HG02981 (cell line): ENCODE measurements around the gene RAB40B.
"Not testable (repeated sequence)": the region's sequence is repeated elsewhere in the genome, so short reads cannot be mapped to it uniquely, and the experiment has no call there.

ENCODE experiments used
- ATAC-seq: cut with Tn5 transposase; IDR thresholded peaks from one replicate; pipeline ENCODE4 v1.9.1; 2021; ENCODE audit warnings: mild to moderate bottlenecking, moderate library complexity; ENCODE audit not compliant: unreplicated experiment

The RAB40B gene

DNA sequence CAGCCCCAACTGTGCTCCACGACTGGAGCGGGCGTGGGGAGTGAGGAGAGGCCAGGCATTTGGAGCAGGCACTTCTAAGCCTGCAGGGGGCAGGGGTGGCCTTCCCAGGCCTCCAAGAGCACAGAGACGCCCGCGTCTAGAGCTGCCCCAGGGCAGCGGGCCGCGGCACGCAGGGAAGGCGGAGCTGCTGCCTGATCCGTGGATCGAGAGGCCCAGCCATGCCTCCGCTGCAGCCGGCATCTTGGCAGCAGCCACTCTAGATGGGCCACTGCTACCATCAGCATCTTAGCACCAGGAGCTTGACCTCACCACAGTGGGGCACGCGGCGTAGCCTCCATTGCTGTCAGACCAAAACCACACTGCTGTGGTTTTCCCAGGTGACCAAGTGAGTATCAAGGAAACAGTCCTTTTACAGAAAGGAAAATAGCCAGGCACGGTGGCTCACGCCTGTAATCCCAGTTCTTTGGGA lies 29.8 kb downstream of the RAB40B start:
- no peak for ATAC-seq

DNA sequence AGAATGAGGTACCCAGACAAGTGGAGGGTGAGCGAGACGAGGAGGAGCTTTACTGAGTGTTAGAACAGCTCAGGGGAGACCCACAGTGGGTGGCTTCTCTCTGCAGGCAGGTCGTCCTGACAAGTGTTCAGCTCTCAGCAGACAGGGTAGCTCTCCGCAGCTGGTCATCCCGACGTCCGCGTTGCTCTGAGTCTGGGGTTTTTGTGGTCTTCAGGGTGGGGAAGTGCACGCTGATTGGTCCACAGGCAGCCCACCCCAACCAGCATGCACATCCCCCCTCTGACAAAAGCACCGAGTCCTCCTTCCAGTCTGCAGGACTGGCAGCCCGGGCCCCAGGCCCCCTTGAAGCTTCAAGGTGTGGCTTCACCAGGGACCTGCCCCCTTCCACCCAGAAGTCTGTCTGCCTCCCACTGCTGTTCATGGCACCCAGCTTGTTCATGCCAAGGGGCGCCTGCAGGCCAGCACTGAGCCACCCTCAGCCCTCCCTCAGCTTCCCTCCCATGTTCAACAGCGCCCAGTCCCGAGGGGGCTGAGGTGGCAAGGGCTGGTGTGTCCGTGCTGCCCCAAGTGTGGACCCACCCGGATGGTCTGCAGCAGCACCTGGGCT lies 30.4 kb downstream of the RAB40B start:
- ATAC-seq = no peak

DNA sequence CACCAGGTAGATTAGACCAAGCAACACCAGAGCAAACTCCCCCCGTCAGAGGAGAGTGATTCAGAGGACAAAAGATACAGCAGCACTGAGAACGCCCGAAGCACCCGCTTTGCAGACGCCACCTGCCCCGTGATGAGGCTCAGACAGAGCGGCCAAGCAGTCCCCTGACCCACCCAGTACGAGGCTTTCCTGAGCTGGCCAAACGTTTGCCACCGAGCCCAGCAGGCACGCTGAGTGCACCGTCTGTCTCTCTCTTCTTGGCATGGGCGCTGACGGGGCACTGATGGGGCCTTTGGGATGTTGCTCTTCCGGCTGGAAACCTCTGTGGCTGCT lies 30.9 kb downstream of the RAB40B start:
- ATAC-seq = no peak

DNA sequence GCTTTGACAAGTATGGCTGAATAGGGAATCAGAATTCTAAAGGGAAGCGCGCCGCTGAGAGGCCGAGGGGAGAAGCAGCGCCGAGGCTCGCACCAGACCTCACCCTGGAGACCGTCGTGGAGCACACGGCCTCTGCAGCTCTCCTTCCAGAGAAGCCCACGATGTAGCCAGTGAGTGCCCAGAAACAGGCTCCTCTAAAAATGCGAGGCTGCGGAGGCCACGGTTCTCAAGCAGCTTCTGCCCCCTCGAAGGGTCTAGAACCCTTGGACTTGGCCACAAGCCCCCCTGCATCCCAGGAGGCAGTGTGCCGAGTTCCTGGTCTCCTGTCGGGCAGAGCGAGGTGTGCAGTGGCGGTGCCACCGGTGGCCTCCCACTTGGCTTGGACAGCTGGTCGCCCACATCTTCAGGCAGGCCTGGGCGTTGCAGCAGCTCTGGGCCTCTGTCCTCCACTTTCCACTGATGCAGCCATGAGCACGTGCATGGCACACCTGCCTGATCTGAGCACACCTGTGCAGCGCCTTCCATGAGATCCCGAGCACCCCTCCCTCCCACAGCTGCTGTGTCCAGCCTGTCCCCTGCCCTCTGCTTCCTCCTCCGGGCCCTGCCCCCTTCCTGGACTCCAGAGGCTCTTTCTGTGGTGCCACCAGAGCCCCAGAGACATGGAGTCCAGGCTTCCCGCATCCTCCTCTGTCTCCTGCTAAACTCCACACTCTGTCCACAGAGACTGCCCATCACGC lies 31.4 kb downstream of the RAB40B start:
- ATAC-seq = no peak

DNA sequence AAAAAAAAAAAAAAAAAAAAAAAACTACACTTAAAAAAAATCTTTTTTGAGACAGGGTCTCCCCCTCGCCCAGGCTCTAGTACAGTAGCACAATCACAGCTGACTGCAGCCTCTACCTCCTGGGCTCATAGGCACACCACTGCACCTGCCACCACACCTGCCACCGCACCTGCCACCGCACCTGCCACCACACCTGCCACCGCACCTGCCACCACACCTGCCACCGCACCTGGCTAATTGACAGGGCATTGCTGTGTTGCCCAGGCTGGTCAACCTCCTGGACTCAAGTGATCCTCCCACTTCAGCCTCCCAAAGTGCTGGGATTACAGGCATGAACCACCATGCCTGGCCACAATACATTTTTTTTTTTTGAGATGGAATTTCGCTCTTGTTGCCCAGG lies 32.6 kb downstream of the RAB40B start:
- no peak for ATAC-seq

DNA sequence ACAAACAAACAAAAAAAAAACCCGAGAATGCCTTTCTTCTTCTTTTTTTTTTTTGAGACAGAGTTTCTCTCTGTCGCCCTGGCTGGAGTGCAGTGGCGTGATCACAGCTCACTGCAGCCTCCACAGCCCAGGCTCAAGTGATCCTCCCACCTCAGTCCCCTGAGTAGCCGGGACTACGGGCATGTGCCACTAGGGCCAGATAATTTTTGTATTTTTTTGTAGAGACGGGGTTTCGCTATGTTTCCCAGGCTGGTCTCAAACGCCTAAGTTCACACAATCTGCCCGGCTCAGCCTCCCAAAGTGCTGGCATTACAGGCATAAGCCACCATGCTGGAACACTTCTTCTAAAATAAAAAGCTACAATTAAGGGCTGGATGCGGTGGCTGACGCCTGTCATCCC lies 33.3 kb downstream of the RAB40B start:
- ATAC-seq = no peak

DNA sequence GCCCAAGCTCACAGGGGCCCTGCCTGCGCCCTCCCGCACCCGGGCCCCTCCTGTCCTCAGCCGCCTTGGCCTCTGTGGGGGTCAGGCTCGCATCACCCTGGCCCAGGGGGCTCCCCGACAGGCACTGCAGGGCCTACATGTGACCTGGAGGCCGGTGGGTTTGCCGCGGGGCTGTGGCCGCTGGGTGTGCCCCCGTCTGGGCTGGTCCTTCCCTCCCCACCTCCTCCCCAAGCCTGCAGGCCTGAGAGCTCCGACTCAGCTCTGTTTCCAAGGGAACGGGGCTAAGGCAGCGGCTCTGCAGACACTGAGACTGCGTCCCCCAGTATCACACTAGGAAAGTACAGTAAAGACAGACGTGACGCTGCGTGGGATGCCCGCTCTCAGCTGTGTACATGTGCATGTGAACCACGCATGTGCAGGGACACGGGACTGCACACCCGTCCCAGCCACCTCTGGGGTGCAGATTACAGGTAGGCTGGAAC lies 33.8 kb downstream of the RAB40B start:
- no peak for ATAC-seq

DNA sequence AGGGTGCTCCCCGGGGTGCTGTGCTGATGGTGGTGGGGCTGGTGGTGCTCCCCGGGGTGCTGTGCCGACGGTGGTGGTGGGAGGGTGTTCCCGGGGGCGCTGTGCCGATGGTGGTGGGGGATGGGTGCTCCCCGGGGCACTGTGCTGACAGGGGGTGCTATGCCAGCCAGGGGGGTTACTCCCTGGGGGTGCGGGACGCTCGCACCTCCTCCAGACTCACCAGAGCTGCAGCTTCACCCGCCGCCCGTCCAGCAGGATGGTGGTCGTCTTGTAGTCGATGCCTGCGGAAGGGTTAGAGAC lies 34.3 kb downstream of the RAB40B start:
- ATAC-seq = no peak

DNA sequence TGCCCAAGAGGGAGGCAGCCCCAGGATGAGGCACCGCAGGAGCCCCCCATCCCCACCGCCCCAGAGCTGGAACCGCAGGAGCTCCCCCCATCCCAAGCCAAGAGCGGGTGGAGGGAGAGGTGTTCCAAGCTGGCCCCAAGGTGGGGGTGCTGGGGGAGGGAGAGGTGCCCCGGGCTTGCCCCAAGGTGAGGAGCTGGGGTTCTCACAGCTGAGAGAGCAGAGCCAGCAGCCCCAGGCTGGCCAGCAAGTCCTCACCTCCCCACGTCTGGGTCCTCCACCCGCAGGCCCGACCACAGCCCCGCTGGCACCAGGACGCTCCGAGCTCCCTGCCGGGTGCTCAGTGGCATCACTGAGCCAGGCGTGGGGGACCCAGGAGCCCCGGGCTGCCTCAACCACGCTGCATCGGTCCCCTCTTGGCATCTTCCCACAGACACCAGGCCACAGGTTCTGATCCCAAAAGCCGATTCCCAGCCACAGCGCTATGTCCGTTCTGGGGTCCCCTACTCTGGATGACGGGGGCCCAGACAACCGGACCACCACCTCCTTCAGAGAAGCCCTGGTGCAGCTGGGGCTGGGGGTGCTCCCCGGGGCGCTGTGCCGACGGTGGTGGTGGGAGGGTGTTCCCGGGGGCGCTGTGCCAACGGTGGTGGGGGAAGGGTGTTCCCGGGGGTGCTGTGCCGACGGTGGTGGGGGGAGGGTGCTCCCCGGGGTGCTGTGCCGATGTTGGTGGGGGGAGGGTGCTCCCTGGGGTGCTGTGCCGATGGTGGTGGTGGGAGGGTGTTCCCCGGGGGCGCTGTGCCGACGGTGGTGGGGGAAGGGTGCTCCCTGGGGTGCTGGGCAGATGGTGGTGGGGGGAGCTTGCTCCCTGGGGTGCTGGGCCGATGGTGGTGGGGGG lies 34.9 kb downstream of the RAB40B start:
- no peak for ATAC-seq

DNA sequence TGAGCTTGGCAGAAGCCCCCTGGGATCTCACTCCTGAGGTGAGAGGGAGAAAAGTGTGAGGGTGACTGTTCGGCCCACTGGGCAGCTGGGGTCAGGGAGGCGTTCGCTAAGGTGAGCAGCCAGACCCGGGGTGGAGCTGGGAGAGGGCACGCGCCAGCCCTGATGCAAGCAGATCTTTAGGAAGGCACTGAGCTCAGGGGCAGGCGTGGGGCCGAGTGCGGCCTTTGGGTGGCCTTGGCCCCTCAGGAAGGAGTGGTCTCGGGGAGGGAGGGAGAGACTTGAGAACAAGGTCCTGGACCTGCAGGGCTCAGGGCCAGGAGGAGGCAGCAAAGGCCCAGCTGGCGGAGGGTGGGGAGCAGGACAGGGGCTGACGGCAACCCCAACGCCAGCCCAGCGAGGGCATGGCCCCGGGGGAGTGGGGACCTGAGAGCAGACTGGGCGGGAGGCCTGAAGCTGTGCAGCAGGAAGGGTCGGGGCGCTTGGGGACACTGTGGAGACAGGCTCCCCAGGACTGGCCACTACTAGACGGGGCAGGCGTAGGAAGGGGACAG lies 35.7 kb downstream of the RAB40B start:
- ATAC-seq = no peak

DNA sequence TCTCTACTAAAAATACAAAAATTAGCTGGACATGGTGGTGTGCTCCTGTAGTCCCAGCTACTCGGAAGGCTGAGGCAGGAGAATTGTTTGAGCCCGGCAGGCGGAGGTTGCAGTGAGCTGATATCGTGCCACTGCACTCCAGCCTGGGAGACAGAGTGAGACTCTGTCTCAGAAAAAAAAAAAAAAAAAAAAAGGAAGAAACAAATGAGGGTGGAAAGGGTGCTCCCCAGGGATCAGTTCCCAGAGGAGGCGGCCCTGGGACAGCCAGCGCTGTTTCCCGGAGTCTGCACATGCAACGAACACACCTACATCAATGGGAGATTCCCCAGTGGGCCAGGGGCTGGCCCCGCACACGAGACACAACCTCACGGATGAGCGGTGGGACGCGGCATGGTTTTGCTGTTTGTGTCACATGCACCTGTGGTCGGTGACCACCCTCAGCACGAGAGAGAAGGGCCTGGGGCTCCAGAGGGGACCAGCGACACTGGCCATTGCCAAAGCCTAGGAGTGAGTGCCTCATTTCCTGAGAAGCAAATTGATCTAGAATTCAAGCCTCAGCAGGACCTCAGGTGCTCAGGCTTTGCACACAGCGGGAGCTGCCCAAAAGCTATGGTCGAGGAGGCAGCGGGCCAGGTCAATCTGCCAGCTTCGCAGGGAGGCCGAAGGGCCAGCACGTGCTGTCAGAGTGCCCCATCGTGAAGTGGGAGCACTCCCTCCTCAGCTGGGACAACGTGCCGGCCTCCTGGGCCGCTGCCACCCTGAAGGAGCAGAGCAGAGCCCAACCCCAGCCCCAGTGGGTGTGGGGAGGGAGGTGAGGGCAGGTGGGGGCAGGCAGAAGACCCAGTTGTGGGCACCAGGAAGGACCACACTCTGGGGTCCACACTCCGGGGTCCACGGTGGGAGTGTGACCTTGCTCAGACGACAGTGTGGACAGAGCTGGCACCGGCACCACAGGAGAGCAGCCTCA lies 36.5 kb downstream of the RAB40B start:
- ATAC-seq = no peak

DNA sequence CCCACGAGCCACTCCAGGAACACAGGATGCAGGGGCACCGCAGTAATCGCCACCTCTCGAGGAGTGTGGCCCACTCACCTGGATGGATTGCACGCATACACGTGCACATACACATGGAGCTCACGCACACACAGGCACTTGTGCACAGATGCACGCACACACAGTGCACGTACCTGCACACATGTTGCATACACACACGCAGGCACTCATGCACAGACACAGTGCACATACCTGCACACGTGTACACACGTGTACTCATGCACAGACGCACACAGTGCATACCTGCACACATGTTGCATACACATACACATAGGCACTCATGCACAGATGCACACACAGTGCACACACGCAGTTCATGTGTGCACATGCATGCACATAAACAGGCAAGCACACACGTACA lies 38.6 kb downstream of the RAB40B start:
- no peak for ATAC-seq

DNA sequence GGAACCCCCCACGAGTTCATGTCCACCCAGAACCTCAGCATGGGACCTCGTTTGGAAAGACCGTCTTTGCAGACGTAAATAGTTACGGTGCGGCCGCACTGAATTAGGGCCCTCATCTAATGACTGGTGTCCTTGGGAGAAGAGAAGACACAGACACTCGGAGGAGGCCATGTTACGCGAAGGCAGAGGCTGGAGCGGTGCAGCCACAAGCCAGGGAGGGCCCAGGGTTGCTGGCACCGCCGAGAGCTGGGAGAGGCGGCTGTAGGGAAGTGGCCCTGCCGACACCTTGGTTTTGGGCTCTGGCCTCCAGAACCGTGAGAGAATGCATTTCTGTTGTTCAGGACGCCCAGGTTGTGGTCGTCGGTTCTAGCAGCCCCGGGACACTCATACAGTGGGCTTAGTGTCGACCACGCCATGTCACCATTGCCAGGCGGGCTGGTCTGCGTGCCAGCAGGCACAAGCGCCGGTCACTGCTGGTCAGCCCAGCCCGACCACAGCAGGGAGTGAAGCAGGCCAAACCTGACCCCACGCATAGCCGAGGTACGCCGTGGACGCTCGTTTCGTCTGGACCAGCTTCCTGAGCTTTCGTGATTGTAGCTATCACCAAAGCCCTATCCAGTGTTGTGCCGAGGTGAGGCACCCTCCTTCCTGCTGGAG lies 39.6 kb downstream of the RAB40B start:
- ATAC-seq = no peak

DNA sequence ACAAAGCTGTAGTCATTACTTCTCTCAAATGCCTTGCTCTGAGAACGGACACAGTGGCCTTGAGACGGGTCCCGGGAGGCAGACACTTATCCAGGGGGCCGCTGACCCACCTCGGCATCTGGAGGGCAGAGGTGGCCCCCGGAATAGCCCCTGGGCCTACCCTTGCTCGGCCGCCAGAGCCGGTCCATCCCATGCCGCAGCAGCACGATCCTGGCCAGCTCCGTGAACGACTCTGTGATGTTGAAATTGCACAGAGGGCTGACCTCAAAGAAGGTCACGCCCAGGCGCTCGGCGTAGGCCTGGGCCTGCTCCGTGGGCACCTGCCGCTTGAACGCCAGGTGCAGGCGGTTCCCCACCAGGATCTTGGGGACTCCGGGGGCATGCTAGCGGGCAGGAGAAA lies 40.2 kb downstream of the RAB40B start:
- ATAC-seq = no peak

DNA sequence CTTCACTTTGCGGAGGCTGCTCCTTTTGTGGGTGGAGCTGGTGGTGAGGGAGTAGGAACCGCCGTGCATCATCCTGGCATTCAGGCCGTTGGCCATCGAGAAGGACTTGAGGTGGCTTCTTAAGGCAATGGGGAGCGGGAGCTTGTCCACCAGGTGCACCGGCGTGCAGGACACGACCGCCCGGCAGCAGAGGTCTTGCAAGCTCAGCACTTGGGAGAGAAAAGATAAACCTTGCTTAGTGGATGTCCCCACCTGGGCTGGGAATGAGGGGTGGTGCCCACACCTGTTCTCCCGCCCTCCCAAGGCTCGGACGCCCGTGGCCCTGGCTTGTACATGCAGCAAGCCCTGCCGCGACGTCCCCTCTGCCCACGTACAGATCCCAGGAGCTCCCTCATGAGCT lies 40.6 kb downstream of the RAB40B start:
- ATAC-seq = no peak

DNA sequence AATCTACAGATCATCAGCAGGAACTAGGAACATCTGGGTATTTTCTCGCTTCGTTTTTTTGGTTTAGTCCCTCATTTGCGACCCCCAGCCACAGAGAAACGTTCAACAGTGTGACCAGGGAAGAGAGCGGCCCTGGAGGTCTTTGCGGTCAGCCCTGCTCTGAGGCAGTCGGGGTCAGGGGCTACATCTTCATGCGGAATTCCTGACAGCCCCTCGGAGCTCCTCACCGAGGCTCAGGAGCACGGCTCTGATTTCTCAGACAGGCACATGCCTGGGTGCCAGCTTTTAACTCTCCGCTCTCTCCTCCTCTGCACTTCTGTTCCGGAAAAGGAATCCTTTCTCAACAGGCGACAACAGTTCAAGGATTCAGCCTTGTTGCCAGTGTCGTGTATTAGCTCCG lies 42.2 kb downstream of the RAB40B start:
- no peak for ATAC-seq

DNA sequence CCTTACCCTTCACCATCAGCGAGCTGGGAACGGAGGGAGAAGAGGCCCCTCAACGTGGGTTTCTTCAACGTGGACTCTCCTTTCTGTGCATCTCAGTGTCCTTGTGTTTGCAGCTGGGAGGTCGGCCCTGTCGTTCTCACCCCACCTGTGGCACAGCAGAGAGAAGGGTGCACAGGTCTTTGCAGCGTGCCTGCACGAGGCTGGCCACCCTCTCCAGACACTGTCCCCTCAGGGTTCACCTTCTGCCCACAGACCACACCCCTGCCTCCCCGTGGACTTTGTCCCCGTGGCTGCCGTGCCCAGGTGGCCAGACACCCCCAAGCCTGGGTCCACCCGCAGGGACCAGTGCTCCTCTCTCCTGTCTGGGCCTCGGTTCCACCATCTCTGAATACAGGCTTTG lies 43.0 kb downstream of the RAB40B start:
- ATAC-seq = no peak

DNA sequence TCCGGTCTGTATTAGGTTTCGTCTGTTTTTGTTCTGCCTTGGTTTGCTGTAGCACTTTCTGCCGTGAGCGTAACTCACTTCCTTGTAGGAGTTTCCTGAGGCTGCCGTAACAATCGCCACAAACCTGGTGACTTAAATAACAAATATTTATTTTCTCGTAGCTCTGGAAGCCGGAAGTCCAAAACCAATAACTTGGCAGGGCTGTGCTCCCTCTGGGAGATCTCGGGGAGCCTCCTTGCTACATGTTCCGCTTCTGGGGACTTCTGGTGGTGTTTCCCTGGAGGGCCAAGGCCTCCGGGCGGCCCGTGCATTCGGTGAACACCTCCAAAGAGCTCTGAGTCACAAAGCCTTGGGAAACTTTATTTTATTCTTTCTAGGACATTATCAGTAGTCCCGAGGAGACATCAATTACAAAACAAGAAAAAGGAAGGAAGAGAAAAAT lies 43.4 kb downstream of the RAB40B start:
- ATAC-seq = no peak

DNA sequence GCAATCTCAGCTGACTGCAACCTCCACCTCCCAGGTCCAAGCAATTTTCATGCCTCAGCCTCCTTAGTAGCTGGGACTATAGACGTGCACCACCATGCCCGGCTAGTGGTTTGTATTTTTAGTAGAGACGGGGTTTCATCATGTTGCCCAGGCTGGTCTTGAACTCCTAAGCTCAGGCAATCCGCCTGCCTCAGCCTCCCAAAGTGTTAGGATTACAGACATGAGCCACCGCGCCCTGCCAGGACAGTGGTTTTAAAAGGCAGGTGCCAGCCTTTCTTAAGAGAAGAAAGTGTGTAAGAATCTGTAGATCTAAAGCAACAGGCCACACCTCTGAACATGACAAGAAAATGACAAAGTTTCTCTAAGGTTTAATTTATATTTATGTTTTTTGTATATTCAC lies 43.9 kb downstream of the RAB40B start:
- not testable (repeated sequence) for ATAC-seq
